A549 (cell line): ENCODE results near the gene RPL32. TPM values are rescaled to one million over a fixed set of nuclear protein-coding genes. Genes with fewer than 3 reads are reported as not detected.

Experiments used
- ATAC-seq, 2 experiments: fragments of 200-7000 bp in 1 of 2; fragments of >200 bp in 1 of 2; cut with Nextera tagmentation in 1 of 2; cut with Tn5 transposase in 1 of 2; 3 replicates each; pipeline versions ENCODE4 v1.8.0 to v1.9.1; 2018 to 2020; ENCODE audit warnings: mild to moderate bottlenecking in 1 of 2, moderate library complexity in 1 of 2
- CTCF ChIA-PET: fragments of 300-600 bp; sonication (Branson Sonifier 250); formaldehyde crosslinking; extraction: SDS; loops from one replicate; lab custom pipeline; 2021; ENCODE audit warnings: antibody characterized with exemption, inconsistent platforms; lab: Yijun Ruan, JAX
- POLR2A ChIA-PET: fragments of 350-600 bp; formaldehyde crosslinking; extraction: SDS; loops from one replicate; lab custom pipeline; 2021; ENCODE audit warnings: antibody characterized with exemption, inconsistent platforms; lab: Yijun Ruan, JAX
- DNase-seq, 2 experiments: peaks; one replicate each; pipeline versions ENCODE4 v3.0.0 to v3.0.0-alpha.2; 2011 to 2016; ENCODE audit warnings: low read depth in 1 of 2, low spot score in 1 of 2
- FAIRE-seq: peaks from 2 replicates; lab custom pipeline; 2011; peaks lifted over from hg19 to GRCh38; lab: Jason Lieb, UNC
- H3K27ac ChIP-seq, 2 experiments: fragments of >200 bp; sonication (Bioruptor Twin); formaldehyde crosslinking; 3 replicates each; pipeline ENCODE4 v1.5.1; 2016 to 2017
- H3K4me1 ChIP-seq: fragments of >200 bp; sonication (Bioruptor Twin); formaldehyde crosslinking; 3 replicates; pipeline ENCODE4 v1.6.1; 2016
- H3K4me2 ChIP-seq: fragments of >200 bp; sonication (Bioruptor Twin); formaldehyde crosslinking; 3 replicates; pipeline ENCODE4 v1.6.1; 2016
- H3K4me3 ChIP-seq: fragments of >200 bp; sonication (Bioruptor Twin); formaldehyde crosslinking; 3 replicates; pipeline ENCODE4 v1.5.1; 2016
- H3K9me3 ChIP-seq: fragments of >200 bp; sonication (Bioruptor Twin); formaldehyde crosslinking; 3 replicates; pipeline ENCODE4 v1.6.1; 2016
- EHMT2 ChIP-seq: fragments of 200-600 bp; sonication (generic); IDR thresholded peaks from 2 replicates; pipeline ENCODE4 v1.6.1; 2016; ENCODE audit warnings: antibody characterized with exemption, low read depth, mild to moderate bottlenecking, moderate library complexity
- FOSL2 ChIP-seq, 2 experiments: fragments of 450-650 bp in 1 of 2; fragments of >200 bp in 1 of 2; sonication (Bioruptor Twin) in 1 of 2; formaldehyde crosslinking; IDR thresholded peaks; 2 replicates each; pipeline versions ENCODE4 v1.5.0 to v1.6.1; 2016 to 2020; ENCODE audit warnings: mild to moderate bottlenecking in 1 of 2, moderate library complexity in 1 of 2
- HDAC2 ChIP-seq: fragments of 200-600 bp; sonication (generic); IDR thresholded peaks from 2 replicates; pipeline ENCODE4 v1.6.1; 2016
- KDM1A ChIP-seq: fragments of 200-600 bp; sonication (generic); IDR thresholded peaks from 2 replicates; pipeline ENCODE4 v1.6.1; 2016; ENCODE audit warnings: low read depth, mild to moderate bottlenecking
- MAFK ChIP-seq: fragments of 450-650 bp; IDR thresholded peaks from 2 replicates; pipeline ENCODE4 v1.6.1; 2014; ENCODE audit not compliant: partially characterized antibody
- MYC ChIP-seq: IDR thresholded peaks from 2 replicates; pipeline ENCODE4 v1.6.1; 2012; ENCODE audit warnings: mild to moderate bottlenecking, inconsistent platforms, low read length, improper control_type of control experiment, borderline replicate concordance
- NFE2L2 ChIP-seq: fragments of 150-350 bp; conservative IDR thresholded peaks from 2 replicates; pipeline ENCODE4 v1.6.1; 2014; ENCODE audit warnings: low read length
- NPAS2 ChIP-seq: fragments of 250-450 bp; sonication (Bioruptor Pico); IDR thresholded peaks from 2 replicates; pipeline ENCODE4 v1.8.0; 2022; ENCODE audit warnings: mild to moderate bottlenecking, moderate library complexity, borderline replicate concordance
- PBX3 ChIP-seq: IDR thresholded peaks from 2 replicates; pipeline ENCODE4 v1.6.1; 2012
- POLR2AphosphoS2 ChIP-seq: conservative IDR thresholded peaks from 2 replicates; pipeline ENCODE4 v1.6.1; 2012; ENCODE audit warnings: low read length, improper control_type of control experiment, inconsistent platforms
- RAD21 ChIP-seq, 2 experiments: fragments of >200 bp in 1 of 2; sonication (Bioruptor Twin) in 1 of 2; formaldehyde crosslinking in 1 of 2; IDR thresholded peaks in 1 of 2; conservative IDR thresholded peaks in 1 of 2; 2 replicates in 1 of 2; 3 replicates in 1 of 2; pipeline ENCODE4 v1.6.1; 2012 to 2018; ENCODE audit warnings: inconsistent platforms in 1 of 2
- RCOR1 ChIP-seq: fragments of 150-350 bp; IDR thresholded peaks from 2 replicates; pipeline ENCODE4 v1.6.1; 2014; ENCODE audit warnings: antibody characterized with exemption, low read length, low read depth
- REST ChIP-seq: fragments of 200-600 bp; sonication (generic); IDR thresholded peaks from 2 replicates; pipeline ENCODE4 v1.6.1; 2016; ENCODE audit warnings: antibody characterized with exemption, mild to moderate bottlenecking, moderate library complexity
- ZFP36 ChIP-seq: fragments of 450-650 bp; IDR thresholded peaks from 2 replicates; pipeline ENCODE4 v1.6.1; 2014; ENCODE audit warnings: borderline replicate concordance; ENCODE audit not compliant: partially characterized antibody
- ZSCAN20 ChIP-seq: fragments of 250-450 bp; sonication (Bioruptor Pico); IDR thresholded peaks from 2 replicates; pipeline ENCODE4 v1.8.0; 2022; ENCODE audit warnings: mild to moderate bottlenecking, moderate library complexity
- WGBS: methylation state at CpG from one replicate; pipeline ENCODE4 v1.1.6; 2017; ENCODE audit errors: missing lambda C conversion rate; 5-methylcytosine and 5-hydroxymethylcytosine counted together
- polyA plus RNA-seq, 4 experiments: library from polyadenylated mRNA; depleted of rRNA in 3 of 4; stranded (reverse); fragments of >200 nt; fragmentation: RNase III in 1 of 4; extraction: RNeasy Plus Mini Kit Qiagen cat#74134 plus additional on column Dnase treatment in 1 of 4; gene quantifications; 2 replicates in 3 of 4; 3 replicates in 1 of 4; pipeline ENCODE4 v1.2.3, GENCODE V29; 2011 to 2017

Gene RPL32
- polyA plus RNA-seq, 2 of the 4 experiments (the other 2 are of a cell fraction) = 2,144 to 2,852 TPM

GRCh38 chr3:12797124-12797891, 44.1 kb downstream of the RPL32 start:
- FAIRE-seq = no peak

DNA sequence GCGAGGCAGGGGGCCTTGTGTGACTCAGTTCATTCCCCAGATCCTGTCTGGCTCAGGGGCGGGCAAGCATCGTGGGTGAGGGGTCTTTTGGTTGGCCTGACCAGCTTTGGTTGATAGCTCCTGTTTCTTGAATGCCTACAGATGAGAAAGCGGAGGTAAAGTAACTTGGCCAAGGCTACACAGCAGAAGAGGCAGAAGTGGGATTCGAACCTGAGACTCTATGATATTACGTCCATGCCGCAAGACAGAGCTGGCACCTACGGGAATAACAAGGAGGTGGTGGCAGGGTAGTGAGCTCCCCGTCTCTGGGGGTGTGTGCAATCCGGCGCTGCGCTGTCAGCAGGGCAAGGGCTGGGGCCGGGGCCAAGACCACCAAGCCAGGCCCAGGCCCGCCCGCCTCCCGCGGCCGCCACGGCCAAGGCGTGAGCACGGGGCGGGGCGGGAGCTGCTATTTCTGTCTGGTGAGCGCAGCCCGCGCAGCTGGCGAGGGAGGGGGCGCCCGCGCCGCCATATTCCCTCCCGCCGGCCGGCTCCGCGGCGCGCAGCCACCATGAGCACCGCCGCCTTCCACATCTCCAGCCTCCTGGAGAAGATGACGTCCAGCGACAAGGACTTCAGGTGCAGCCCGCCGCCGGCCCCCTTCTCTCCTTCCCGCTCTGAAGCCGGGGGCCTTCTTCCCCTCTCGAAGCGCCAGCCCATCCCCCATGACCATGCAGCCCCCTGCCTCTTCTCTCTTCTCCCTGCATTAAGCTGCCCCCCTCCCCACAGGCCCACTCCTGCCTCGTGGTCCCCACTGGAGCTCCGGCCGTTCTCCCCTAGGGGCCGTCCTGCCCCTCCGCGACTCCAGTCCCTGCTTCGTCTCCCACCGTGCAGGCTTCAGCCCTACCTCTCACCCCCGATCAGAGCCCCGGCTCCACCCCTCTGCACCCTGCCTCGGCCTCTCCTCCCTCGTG, 44.9 kb downstream of the RPL32 start, which contains the start of gene CAND2:
CAND2 (plus strand) TSS at position 510 of the 953 bp plus-strand sequence; CDS start at position 551, 41 bp downstream.
- peak within 1 kb of the TSS; percentile 65 to 88 for H3K27ac ChIP-seq
- TF ChIP-seq NPAS2 (CRISPR knock-in tag) (no peak), REST (no peak), RCOR1 (no peak), MAFK (no peak), ZFP36 (peak; percentile 66), POLR2AphosphoS2 (no peak), ZSCAN20 (CRISPR knock-in tag) (no peak), PBX3 (no peak)
- H3K4me2 ChIP-seq = peak within 1 kb of the TSS; percentile 82
- DNase-seq = peak in 1 of 2 experiments; percentile 37
- H3K9me3 ChIP-seq = no peaks in the 10 kb centered on the region
- 39% methylated on average over 36 of the region's 61 CpGs for WGBS
- ChIA-PET CTCF (interaction anchor here (0.7 to 3.1 kb wide), 4 partner anchors 9 to 76 kb away, joined by 3 to 21 read pairs (median 3); no protein-coding TSS in a partner anchor), POLR2A (interaction anchor here (1.1 kb wide), 1 partner anchor 14 kb away, joined by 6 read pairs; no protein-coding TSS in a partner anchor)
- peaks cover 5% of the 10 kb centered on the region; the same call in 1 of the 3 replicates for H3K4me1 ChIP-seq
- peak; percentile 51 to 88; a peak in 5 of 6 replicates for ATAC-seq
- H3K4me3 ChIP-seq = peak within 1 kb of the TSS; percentile 55
- no peak for FAIRE-seq

More at GRCh38 chr3:12797124-12797891, 44.1 kb downstream of the RPL32 start:
- POLR2A ChIA-PET = no interaction called here
- ATAC-seq (no peak), DNase-seq (no peak)
- WGBS = 84% methylated on average over 12 of the region's 17 CpGs
- Histone ChIP-seq H3K4me3 (no peak overlapping the region; the same call in 2 of the 3 replicates), H3K27ac (peak overlapping the region in 1 of 2 experiments; percentile 88; a peak in 1 of 6 replicates), H3K9me3 (no peaks in the 10 kb centered on the region), H3K4me1 (peaks cover 5% of the 10 kb centered on the region; the same call in 1 of the 3 replicates), H3K4me2 (peak overlapping the region; percentile 82; the same call in 2 of the 3 replicates)
- CTCF ChIA-PET = interaction anchor here (0.9 to 3.1 kb wide), 5 partner anchors 8 to 77 kb away, joined by 3 to 22 read pairs (median 7); no protein-coding TSS in a partner anchor
- TF ChIP-seq FOSL2 (IDR thresholded peaks at IDR 0.05) (no peak), FOSL2 (CRISPR knock-in tag; IDR thresholded peaks at IDR 0.05) (no peak), EHMT2 (no peak), NFE2L2 (no peak), RAD21 (conservative IDR thresholded peaks at IDR 0.05 in 1 of 2, IDR thresholded peaks at IDR 0.05 in 1 of 2) (no peak), MYC (no peak), KDM1A (0 out of 2 replicates have a peak, but pooled peaks have one; percentile 24), HDAC2 (no peak)
